ENCODE measurements around the gene SMYD1. TPM values are rescaled to one million over a fixed set of nuclear protein-coding genes. Genes with fewer than 3 reads are reported as not detected.

The SMYD1 gene
- total RNA-seq, 1 donor from 2014 or later: not detected

DNA sequence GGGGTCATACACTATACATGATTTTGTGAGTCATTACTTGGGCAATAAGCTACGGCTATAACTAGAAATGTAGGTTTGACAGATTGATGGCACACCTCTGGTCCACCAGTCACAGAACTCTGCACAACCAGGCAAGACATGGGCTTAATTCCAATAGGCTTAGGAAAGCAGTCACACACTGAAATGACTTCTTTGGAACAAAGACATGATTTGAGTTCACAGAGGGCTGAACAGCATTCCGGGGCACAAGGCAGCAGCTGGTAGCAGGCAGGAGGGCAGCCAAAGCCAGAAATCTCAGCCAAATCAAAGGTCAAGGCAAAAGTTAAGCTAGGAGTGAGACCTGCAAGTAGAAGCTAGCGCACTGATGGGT is 32.8 kb downstream of the SMYD1 start:
- DNase-seq (ENCODE audit: low read depth): no peak
- TF ChIP-seq, protein P1, sequence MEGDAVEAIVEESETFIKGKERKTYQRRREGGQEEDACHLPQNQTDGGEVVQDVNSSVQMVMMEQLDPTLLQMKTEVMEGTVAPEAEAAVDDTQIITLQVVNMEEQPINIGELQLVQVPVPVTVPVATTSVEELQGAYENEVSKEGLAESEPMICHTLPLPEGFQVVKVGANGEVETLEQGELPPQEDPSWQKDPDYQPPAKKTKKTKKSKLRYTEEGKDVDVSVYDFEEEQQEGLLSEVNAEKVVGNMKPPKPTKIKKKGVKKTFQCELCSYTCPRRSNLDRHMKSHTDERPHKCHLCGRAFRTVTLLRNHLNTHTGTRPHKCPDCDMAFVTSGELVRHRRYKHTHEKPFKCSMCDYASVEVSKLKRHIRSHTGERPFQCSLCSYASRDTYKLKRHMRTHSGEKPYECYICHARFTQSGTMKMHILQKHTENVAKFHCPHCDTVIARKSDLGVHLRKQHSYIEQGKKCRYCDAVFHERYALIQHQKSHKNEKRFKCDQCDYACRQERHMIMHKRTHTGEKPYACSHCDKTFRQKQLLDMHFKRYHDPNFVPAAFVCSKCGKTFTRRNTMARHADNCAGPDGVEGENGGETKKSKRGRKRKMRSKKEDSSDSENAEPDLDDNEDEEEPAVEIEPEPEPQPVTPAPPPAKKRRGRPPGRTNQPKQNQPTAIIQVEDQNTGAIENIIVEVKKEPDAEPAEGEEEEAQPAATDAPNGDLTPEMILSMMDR (conservative IDR thresholded peaks at IDR 0.05; ENCODE audit: low read depth, low read length): no peak

DNA sequence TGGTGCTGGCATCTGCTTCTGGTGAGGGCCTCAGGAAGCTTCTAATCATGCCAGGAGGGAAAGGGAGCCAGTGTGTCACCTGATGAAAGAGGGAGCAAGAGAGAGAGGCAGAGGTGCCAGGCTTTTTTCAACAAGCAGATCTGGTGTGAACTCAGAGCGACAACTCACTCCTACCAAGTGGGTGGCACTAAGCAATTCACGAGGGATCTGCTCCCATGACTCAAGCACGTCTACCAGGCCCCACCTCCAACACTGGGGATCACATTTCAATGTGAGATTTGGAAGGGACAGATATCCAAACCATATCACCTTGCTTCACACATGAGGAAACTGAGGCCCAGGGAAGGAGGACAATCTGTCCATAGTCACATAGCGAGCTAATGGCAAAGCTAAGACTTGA is 41.2 kb downstream of the SMYD1 start:
- TF ChIP-seq, protein P1 (conservative IDR thresholded peaks at IDR 0.05; ENCODE audit: low read depth, low read length): no peak
- DNase-seq (ENCODE audit: low read depth): no peak
- H3K4me3 ChIP-seq (ENCODE audit: low read depth, low read length): no peak overlapping the region

More for the DNA sequence above, 32.8 kb downstream of the SMYD1 start:
- no peak overlapping the region for H3K4me3 ChIP-seq (ENCODE audit: low read depth, low read length)

DNA sequence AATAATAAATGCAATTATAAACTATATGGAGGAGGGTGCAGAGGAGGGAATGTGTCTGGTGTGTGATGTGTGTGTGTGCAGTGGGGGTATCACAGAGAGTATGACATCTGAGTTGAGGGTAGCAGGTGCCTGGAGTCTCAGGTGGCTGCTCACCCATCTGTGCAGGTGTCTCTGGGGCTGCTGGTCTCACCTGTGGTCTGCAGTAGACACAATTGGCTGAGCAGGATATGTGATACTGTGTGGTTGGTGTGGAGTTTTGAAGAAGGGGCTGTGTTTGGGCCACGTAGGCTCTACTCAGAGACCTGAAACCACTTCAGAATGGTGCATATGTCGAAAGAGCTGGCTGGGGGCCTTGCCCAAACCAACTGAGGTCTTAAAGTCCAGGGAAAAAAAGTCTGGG is 43.2 kb downstream of the SMYD1 start:
- H3K4me3 ChIP-seq (ENCODE audit: low read depth, low read length): no peak overlapping the region
- DNase-seq (ENCODE audit: low read depth): no peak
- TF ChIP-seq, protein P1 (conservative IDR thresholded peaks at IDR 0.05; ENCODE audit: low read depth, low read length): no peak

DNA sequence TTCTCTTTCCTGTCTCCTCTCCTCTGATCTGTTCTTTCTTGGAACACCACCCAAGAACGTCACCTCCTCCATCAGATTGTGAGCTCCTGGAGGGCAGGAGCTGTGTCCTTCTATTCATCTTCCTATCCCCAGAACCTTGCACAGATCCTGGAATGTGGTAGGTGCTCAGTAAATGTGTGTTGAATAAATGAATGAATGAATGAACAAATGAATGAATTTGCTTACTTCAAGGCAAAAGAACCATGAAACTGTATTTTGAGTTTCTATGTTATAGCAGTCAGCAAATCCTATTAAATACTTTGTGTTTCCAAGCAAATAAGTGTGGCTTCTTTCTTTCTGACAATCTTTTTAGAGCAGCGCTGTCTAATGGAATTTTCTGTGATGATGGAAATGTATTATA is 45.4 kb downstream of the SMYD1 start:
- H3K4me3 ChIP-seq (ENCODE audit: low read depth, low read length): no peak overlapping the region
- TF ChIP-seq, protein P1 (conservative IDR thresholded peaks at IDR 0.05; ENCODE audit: low read depth, low read length): no peak
- no peak for DNase-seq (ENCODE audit: low read depth)

DNA sequence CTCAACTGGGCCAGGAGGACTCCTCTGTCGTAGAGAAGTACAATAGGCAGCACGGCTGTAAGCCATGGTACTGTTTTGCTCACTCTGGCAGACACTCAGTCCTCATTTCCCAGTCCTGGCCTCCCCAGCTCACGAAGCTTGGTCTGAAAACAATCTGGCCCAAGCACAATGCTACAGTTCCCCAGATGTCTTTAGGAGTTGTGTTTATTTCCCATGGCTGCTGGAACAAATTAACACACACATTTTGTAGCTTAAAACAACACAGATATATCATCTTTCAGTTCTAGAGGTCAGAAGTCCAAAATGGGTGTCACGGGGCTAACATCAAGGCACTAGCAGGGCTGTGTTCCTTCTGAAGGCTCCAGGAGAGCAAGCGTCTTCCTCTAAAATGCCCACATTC is 47.3 kb downstream of the SMYD1 start:
- H3K4me3 ChIP-seq (ENCODE audit: low read depth, low read length): no peak overlapping the region
- no peak for DNase-seq (ENCODE audit: low read depth)
- TF ChIP-seq, protein P1 (conservative IDR thresholded peaks at IDR 0.05; ENCODE audit: low read depth, low read length): no peak

DNA sequence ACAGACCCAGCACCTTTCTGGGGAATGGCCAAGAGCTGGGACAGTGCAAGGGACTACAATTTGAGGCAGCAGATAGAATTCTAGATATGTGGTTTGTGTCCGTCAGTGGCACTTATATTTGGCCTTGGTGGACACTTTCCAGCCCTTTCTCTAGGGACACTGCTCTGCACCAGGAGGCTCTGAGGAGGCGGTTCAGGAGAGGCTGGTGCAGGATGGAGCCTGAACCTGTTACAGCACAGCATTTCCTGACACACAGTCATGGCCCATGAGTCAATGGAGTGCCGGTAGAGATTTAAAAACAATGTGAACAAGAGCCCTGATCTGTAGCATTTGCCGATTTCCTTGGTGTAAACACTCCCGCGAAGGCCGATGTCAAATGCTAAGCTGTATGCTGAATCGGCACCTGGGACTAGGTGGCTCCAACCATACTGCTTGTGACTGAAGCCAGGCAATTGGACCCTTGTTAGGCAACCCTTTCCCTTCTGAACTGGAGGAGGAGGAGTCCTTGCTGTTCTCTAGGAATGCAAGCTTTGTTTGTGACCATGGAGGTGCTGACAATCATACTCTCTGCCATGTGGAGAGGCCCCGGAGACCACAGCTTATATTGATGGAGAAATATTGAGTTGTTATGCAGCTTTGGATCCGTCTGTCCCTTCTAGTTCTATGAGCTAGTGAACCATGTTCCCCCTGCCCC is 48.3 kb downstream of the SMYD1 start:
- DNase-seq (ENCODE audit: low read depth): no peak
- TF ChIP-seq, protein P1 (conservative IDR thresholded peaks at IDR 0.05; ENCODE audit: low read depth, low read length): no peak
- no peak overlapping the region for H3K4me3 ChIP-seq (ENCODE audit: low read depth, low read length)
